ENCODE data around the gene EFNA5.

DNA sequence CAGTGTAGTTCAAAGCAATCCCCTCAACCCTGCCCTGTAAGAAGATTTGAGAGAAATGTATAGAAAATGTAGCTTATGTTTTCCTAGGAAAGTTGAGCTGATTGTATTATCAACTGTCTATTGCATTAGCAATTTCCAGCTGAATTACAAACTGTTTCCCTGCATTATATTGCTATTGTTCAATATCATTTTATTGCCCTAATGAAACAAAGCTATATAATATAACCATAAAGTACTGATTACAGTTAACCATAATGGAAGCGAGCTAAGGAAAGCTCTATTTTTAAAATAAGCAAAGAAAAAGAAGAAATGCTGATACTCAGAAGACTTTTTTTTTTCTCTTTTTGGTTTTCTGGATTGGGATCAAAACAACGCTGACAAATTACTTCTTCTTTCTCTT is 228.3 kb downstream of the EFNA5 start:
- TF ChIP-seq CTCF (conservative IDR thresholded peaks at IDR 0.05) (no peak), EZH2 (IDR thresholded peaks at IDR 0.05; ENCODE audit: low read depth) (no peak)

All from PC-9 (cell line).